M059J (cell line): ENCODE results near the gene KSR1. TPM values are rescaled to one million over a fixed set of nuclear protein-coding genes. Genes with fewer than 3 reads are reported as not detected.
"Not testable (repeated sequence)": the region's sequence is repeated elsewhere in the genome, so short reads cannot be mapped to it uniquely, and the experiment has no call there.

Experiments
- DNase-seq: peaks from one replicate; pipeline ENCODE4 v3.0.0-alpha.2; 2012; ENCODE audit warnings: low read depth
- total RNA-seq: library from RNA; depleted of rRNA; stranded (reverse); fragments of >200 nt; shearing (Covaris generic); gene quantifications from 2 replicates; pipeline ENCODE4 v1.2.3, GENCODE V29; 2014

KSR1 gene
- total RNA-seq, 1 experiment from 2014 or later, result 3.8 TPM

- DNase-seq, result no peak
Measured at GRCh38 chr17:27454089-27454488, 2.2 kb upstream of the KSR1 start.

GRCh38 chr17:27455236-27455913 lies 873 bp upstream of the KSR1 start:
- no peak for DNase-seq

GRCh38 chr17:27456681-27457359 lies 572 bp downstream of the KSR1 start:
- DNase-seq, result no peak

- no peak for DNase-seq
Measured at GRCh38 chr17:27457360-27457715, 1.1 kb downstream of the KSR1 start.

- peak; percentile 42 for DNase-seq
Measured at GRCh38 chr17:27457731-27458523, 1.7 kb downstream of the KSR1 start.

GRCh38 chr17:27458524-27458908 lies 2.3 kb downstream of the KSR1 start:
- DNase-seq, result no peak

- no peak for DNase-seq
Measured at GRCh38 chr17:27459433-27459832, 3.2 kb downstream of the KSR1 start.

GRCh38 chr17:27460196-27460725 lies 4.0 kb downstream of the KSR1 start:
- no peak for DNase-seq

GRCh38 chr17:27461192-27461859 lies 5.1 kb downstream of the KSR1 start:
- no peak for DNase-seq

GRCh38 chr17:27462149-27462548 lies 5.9 kb downstream of the KSR1 start:
- DNase-seq, result no peak

- DNase-seq, result no peak
Measured at GRCh38 chr17:27462714-27463113, 6.5 kb downstream of the KSR1 start.

- peak; percentile 64 for DNase-seq
Measured at GRCh38 chr17:27463235-27463677, 7.0 kb downstream of the KSR1 start.

- not testable (repeated sequence) for DNase-seq
Measured at GRCh38 chr17:27464019-27464418, 7.8 kb downstream of the KSR1 start.

- DNase-seq, result no peak
Measured at GRCh38 chr17:27464431-27464830, 8.2 kb downstream of the KSR1 start.

GRCh38 chr17:27465875-27466274 lies 9.6 kb downstream of the KSR1 start:
- not testable (repeated sequence) for DNase-seq

GRCh38 chr17:27466376-27466742 lies 10.1 kb downstream of the KSR1 start:
- DNase-seq, result no peak

- no peak for DNase-seq
Measured at GRCh38 chr17:27466743-27467375, 10.6 kb downstream of the KSR1 start.

GRCh38 chr17:27469256-27469655 lies 13.0 kb downstream of the KSR1 start:
- no peak for DNase-seq

GRCh38 chr17:27471321-27472269 lies 15.3 kb downstream of the KSR1 start:
- peak; percentile 71 for DNase-seq

- DNase-seq, result no peak
Measured at GRCh38 chr17:27473190-27473747, 17.0 kb downstream of the KSR1 start.
